COLO829 (cell line): ENCODE measurements around the gene TOE1.
A peak's percentile ranks its signal among the peaks of the same experiment; 100 is the strongest.
"Not testable (repeated sequence)": the region's sequence is repeated elsewhere in the genome, so short reads cannot be mapped to it uniquely, and the experiment has no call there.

Source experiments
- DNase-seq: peaks from one replicate; pipeline ENCODE4 v3.0.0; 2012; ENCODE audit warnings: low spot score

TOE1 gene

GRCh38 chr1:45339789-45340558, at the start of gene TOE1, which contains the start of gene MUTYH:
TOE1 (plus strand) TSS chr1:45340170; CDS start chr1:45340253, 83 bp downstream.
MUTYH (minus strand) TSS chr1:45340440; CDS start chr1:45334505, 5,935 bp downstream.
- DNase-seq, result peak; percentile 79

GRCh38 chr1:45291002-45291401, 49.0 kb upstream of the TOE1 start:
- DNase-seq, result not testable (repeated sequence)

GRCh38 chr1:45291716-45292115, 48.3 kb upstream of the TOE1 start:
- DNase-seq, result no peak

- DNase-seq, result no peak
Observed at GRCh38 chr1:45297666-45298356, 42.2 kb upstream of the TOE1 start.

- DNase-seq, result no peak
Observed at GRCh38 chr1:45299296-45299695, 40.7 kb upstream of the TOE1 start.

GRCh38 chr1:45299981-45300668, 39.8 kb upstream of the TOE1 start:
- DNase-seq, result peak; percentile 57

GRCh38 chr1:45300669-45300997, 39.3 kb upstream of the TOE1 start:
- DNase-seq, result no peak

DNA sequence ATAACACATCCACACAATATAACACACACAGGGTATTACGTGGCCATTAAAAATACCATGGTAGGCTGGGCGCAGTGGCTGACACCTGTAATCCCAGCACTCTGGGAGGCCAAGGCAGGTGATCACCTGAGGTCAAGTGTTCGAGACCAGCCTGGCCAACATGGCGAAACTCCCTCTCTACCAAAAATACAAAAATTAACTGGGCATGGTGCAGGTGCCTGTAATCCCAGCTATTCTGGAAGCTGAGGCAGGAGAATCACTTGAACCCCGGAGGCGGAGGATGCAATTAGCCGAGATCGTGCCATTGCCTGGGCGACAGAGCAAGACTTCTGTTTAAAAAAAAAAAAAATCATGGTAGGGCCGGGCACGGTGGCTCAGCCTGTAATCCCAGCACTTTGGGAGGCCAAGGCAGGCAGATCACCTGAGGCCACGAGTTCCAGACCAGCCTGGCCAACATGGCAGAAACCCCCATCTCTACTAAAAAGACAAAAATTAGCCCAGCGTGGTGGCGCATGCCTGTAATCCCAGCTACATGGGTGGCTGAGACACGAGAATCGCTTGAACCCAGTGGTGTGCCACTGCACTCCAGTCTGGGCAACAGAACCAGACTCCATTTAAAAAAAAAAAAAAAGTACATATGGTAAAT, 37.3 kb upstream of the TOE1 start:
- DNase-seq, result no peak

DNA sequence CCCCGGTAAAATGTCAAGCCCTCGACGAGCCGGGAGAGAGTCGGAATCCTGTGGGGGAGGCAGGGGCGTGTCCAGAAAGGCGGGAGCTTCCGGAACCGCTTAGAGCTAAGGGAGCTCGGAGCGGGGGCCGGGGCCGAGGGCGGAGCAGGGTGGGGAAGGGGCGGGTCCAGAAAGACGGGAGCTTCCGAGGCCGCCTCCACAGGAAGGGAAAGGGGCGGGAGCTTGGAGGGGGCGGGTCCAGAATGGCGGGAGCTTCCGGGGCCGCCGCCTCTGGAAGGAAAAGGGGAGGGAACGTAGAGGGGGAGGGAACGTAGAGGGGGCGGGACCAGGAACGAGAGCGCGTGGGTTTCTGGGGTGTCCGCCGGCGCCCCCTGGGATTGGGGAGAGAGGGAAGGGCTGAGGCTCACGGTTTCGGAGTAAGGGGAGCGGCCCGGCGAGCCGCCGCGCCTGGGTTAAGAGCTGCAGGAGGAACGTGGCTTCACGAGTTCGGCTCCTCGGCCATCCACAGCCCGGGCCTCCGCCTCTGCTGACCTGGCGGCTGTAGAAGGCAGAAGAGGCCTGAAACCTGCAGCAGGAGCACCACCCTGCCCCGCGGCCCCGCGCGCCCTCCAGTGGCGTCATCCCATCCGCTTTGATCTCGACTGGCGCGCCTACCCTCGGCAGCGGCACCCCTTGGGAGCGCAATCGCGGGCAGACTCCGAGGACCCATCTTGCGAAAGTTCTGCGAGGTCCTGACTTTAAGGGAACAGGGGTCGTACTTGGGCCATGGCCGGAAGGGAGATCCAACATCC, 36.3 kb upstream of the TOE1 start:
- peak; percentile 97 for DNase-seq

- DNase-seq, result no peak
Observed at GRCh38 chr1:45304311-45305081, 35.5 kb upstream of the TOE1 start.

DNA sequence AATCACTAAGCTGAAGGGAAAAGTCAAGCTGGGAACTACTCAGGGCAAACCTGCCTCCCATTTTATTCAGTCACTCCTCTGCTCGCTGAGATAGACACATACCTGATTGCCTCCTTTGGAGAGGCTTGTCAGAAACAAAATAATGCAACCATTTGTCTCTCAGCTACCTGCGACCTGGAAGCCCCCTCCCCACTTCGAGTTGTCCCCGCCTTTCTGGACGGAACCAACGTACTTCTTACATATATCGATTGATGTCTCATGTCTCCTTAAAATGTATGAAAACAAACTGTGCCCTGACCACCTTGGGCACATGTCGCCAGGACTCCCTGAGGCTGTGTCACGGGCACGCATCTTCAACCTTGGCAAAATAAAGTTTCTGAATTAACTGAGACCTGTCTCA, 34.7 kb upstream of the TOE1 start:
- no peak for DNase-seq

- DNase-seq, result no peak
Observed at GRCh38 chr1:45306319-45306718, 33.7 kb upstream of the TOE1 start.

GRCh38 chr1:45306905-45307304, 33.1 kb upstream of the TOE1 start:
- no peak for DNase-seq

DNA sequence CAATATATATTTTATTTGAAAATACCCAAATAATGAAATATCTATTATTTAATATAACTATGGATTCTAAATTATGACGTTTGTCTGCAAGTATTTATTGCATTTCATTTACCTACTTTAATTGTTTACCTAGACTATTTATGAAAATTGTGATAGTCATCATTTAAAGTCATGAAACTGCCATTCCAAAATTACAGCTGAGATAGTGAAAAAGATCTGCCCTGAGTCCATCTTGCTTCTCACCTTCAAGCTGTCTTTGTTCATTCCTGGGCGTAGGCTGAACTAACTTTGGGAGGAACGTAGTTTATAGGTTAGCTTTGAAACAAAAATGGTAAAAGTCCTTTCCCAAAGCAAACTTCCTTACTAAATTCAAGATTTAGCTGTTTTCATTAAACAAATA, 25.7 kb upstream of the TOE1 start:
- DNase-seq, result no peak

DNA sequence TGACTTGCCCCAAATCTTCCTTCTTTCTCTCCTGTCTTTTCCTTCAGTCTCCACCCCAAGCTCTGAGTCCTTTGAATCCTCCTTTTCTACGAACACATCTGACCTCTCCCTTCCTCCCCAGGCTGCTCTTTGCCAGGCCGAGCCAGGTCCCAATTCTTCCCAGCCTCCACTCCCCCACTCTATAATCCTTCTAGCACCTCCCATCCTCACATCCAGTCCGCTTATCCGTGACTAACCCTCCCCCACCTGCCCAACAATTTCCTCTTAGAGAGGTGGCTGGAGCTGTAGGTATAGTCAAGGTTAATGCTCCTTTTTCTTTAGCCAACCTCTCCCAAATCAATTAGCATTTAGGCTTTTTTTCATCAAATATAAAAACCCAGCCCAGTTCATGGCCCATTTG, 22.8 kb upstream of the TOE1 start:
- no peak for DNase-seq

DNA sequence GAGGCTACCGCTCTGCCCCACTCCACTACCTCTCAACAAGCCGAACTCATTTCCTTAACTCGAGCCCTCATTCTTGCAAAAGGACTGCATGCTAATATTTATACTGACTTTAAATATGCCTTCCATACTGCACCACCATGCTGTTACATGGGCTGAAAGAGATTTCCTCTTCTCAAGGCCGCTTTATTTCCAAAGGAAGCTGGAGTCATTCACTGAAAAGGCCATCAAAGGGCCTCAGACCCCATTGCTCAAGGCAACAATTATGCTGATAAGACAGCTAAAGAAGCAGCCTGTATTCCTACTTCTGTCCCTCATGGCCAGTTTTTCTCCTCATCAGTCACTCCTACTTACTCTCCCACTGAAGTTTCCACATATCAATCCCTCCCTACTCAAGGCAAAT, 20.2 kb upstream of the TOE1 start:
- DNase-seq, result no peak

DNA sequence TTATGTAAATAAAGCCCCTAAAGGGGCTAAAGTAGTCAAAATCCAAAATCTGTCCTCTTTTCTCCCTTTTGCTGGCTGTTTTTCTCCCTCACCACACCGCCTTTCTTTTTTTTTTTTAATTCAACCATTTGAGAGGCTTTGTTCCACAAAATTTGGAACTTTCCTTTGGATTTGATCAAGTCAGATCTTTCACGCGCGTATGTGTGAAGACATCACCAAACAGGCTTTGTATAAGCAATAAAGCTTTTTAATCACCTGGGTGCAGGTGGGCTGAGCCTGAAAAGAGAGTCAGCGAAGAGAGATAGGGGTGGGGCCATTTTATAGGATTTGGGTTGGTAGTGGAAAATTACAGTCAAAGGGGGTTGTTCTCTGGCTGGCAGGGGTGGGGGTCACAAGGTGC, 18.5 kb upstream of the TOE1 start:
- no peak for DNase-seq

- DNase-seq, result no peak
Observed at GRCh38 chr1:45322486-45323040, 17.4 kb upstream of the TOE1 start.

GRCh38 chr1:45325851-45326506, 14.0 kb upstream of the TOE1 start:
- DNase-seq, result no peak
